Adipose tissue (tissue), 3 donors: ENCODE results near the gene ZNF599. TPM values are rescaled to one million over a fixed set of nuclear protein-coding genes. Genes with fewer than 3 reads are reported as not detected.

Source experiments
- H3K27ac ChIP-seq: one replicate; pipeline ENCODE4 v1.5.1; 2013; ENCODE audit warnings: low read depth, low read length
- WGBS, 3 donors: extraction: QIAGEN DNeasy Blood & Tissue Kit; methylation state at CpG; one replicate each; pipeline ENCODE4 v1.1.7; 2013; 5-methylcytosine and 5-hydroxymethylcytosine counted together
- polyA plus RNA-seq, 3 donors: library from polyadenylated mRNA; stranded (reverse); fragments of 200-250 nt; gene quantifications; one replicate each; pipeline ENCODE4 v1.2.3, GENCODE V29; 2013
- donor health status: healthy with polysubstance abuse.
- donor health status: Bipolar disorder and iron deficiency.
- donor health status: healthy.

ZNF599 gene
- polyA plus RNA-seq, 3 donors: 2.9 to 6.0 (median 3.2) TPM

DNA sequence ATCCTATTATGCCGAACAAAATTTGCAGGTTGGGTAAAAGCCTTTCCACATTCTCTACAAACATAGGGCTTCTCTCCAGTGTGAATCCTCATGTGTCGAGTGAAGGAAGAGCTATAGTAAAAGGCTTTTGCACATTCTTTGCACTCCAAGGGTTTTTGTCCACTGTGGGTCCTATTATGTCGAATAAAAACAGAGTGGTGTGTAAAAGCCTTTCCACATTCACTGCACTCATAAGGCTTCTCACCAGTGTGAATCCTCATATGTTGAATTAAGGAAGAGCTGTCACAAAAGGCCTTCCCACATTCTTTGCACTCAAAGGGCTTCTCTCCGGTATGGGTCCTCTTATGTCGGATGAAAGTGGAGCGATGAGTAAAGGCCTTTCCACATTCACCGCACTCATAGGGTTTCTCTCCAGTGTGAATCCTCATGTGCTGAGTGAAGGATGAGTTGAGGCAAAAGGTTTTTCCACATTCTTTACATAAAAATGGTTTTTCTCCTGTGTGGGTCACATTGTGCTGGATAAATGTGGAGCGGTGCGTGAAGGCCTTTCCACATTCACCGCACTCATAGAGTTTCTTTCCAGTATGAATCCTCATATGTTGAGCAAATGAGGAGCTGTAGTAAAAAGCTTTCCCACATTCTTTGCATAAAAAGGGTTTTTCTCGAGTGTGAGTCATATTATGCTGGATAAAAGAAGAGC is 13.6 kb downstream of the ZNF599 start:
- WGBS, 3 donors: 96 to 97% (median 96%) methylated on average over 11 of the region's 11 CpGs
- no peak overlapping the region for H3K27ac ChIP-seq

DNA sequence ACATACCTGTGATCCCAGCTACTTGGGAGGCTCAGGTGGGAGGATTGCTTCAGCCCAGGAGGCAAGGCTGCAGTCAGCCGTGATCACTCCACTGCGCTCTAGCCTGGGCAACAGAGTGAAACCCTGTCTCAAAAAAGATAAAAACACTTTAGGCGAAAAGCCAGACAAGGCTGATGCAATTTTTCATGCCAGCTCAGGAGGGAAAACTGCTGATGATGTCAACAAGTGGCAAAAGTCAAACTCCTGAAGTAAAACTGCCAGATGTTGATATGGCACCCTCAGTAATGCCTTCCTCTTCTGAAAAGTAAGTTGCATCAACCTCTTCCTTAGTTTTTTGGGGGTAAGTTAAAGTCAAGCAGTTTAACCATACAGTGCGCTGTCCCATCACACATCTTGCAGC is 15.6 kb downstream of the ZNF599 start:
- 91 to 94% (median 94%) methylated on average over 4 of the region's 4 CpGs for WGBS, 3 donors
- H3K27ac ChIP-seq: no peak overlapping the region

DNA sequence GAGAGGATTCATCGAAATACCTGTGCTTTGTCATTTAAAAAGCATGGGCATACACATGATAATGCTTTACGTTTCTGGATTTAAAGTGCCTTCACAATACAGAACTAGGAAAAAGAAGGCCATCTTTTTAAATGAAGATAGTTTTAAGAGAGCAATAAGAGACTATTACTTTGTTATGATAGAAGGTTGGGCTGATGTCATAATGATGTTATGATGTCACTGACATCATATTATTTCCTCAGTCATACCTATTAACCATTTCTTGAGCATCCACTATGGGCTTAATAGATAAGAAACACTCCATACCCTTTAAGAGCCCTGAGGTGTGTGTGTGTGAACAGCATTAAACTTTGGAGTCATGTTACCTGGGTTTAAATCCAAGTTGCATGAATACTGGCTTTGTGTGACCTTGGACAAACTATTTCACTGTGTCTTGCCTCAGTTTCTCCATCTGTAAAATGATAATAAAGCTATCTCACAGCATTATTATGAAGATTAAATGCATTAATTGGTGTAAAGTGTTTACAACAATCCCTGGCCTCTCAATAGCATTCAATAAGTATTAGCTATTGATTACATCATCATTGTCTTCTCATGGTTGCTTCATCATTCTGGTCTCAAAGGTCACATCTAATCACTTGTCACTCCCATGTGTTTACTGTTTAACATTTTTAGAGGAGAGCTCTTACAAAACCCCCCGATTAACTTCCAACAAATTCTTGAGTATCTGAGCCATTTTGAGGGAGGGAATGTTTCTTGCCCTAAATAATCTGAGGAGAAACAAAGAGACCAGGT is 27.9 kb downstream of the ZNF599 start:
- 93 to 96% (median 94%) methylated on average over 3 of the region's 3 CpGs for WGBS, 3 donors
- H3K27ac ChIP-seq: no peak overlapping the region

DNA sequence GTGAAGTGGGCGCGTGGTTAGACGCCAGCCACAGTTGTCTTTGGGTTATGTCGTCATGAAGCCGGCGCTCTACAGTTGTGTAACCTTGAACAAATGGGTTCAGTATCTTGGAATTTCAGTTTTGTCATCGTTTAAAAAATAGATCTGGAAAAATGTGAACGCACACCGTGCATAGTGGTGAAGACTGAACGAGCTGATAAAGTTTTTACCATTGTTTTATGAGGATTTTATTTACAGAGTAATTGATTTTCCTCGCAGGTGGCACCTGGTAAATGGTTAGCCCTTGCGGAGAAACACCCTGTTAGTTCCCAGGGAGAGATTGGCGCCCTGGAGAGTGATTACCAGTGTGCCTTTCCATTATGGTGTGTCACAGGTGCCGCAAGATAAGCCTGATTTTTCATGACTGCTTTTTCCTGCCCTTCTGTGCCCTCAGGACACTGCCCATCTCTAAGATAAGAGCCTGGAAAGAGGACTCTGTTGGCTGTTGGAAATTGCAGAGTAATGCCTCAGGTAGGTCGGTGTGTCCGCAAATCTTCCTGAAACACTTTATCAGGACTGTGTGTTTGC is 38.4 kb downstream of the ZNF599 start:
- H3K27ac ChIP-seq: peak overlapping the region; percentile 94
- WGBS, 3 donors: 10 to 18% (median 18%) methylated on average over 16 of the region's 16 CpGs

DNA sequence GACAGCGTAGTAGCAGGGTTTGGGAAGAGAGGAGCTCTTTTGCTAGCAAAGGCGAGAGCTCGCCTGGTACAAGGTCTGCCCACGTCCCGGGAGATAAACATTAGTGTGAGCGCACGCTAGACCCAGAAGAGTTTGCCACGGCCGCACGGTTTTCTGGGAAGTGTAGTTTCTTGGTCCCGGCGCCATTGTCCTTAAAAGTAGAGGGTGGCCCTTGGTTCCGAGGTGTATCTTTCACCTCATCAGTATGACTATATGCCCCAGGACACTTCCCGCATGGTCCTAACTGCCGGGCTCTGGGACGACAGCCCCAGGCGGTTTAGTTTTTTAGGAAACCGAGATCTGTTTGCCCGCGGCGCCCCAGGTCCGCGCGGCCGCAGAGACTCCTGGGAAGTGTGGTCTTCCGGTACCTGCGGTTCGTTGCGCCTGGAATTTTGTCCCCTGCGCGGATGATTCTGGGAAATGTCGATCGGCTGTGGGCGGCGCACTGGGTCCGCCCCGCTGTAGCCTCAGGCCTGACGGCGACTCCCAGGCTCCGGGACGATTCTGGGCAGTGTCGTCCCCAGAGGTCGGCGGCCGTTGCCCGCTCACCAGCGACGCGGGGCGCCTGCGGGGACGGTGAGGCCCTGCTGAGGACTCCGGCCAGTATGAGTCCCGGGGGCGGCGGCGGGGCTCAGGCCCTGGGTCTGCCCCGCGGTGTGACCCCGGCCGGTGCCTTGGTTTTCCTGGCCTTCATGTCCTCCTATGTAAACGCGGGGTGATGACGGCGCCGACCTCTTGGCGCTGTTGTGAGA is 39.1 kb downstream of the ZNF599 start, which contains the start of gene ZNF181:
TSS of gene ZNF181 (plus strand) at position 498 of the 791 bp plus-strand sequence. CDS start 795 bp downstream, outside the sequence.
- H3K27ac ChIP-seq: peak within 1 kb of the TSS; percentile 94
- WGBS, 3 donors: 0% methylated on average over 67 of the region's 67 CpGs

DNA sequence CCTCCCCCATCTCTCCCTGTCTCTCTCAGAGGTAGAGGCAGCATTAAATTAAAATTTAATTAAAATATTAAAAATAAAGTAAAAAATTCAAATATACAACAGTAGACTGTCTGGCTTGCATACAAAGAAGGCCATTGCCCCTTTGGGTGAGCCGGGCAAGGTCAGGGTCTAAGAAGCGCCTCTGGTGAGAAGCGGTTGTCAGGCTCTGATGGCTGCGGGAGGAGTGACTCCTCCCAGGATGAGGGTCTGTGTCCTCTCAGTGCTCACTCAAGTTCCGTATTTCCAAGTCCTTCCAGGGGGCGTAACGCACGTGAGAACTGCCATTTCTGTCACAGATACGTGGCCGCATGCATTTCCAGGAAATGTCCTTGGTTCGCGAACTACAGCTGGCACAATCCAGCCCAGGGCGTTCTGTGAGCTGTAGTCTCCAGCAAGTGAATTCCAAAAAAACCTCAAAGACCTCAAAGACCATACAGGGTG is 39.7 kb downstream of the ZNF599 start:
- WGBS, 3 donors: 1% methylated on average over 13 of the region's 13 CpGs
- H3K27ac ChIP-seq: peak overlapping the region; percentile 92

DNA sequence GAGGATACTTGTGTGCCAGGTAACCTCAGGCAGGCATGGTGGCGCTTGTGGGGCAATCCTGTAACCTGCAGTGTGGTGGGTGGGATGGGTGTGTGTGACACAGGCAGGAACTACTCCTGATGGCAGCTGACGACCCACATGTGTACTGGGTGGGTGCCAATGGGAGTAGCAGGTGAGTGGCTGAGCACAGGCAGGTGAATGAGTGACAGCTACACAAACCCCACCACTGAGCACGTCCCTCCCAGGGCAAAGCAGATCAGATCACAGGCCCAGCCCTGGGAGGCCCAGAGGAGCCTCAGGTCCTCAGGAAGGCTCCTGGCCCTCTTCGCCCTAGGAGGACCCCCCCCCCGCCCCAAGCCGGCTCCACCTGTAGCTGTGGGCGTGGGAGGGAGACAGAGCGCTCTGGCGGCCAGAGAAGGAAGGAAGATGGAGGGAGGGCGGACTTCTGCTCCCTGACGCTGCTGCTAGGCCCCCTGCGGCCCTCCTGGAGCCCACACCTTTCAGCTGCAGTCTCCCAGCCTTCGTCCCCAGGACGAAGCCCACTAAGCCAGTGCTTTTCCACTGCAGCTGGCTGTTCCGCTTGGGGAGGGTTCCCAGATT is 40.3 kb downstream of the ZNF599 start:
- peak overlapping the region; percentile 92 for H3K27ac ChIP-seq
- WGBS, 3 donors: 20 to 55% (median 47%) methylated on average over 11 to 15 of the region's 15 CpGs

DNA sequence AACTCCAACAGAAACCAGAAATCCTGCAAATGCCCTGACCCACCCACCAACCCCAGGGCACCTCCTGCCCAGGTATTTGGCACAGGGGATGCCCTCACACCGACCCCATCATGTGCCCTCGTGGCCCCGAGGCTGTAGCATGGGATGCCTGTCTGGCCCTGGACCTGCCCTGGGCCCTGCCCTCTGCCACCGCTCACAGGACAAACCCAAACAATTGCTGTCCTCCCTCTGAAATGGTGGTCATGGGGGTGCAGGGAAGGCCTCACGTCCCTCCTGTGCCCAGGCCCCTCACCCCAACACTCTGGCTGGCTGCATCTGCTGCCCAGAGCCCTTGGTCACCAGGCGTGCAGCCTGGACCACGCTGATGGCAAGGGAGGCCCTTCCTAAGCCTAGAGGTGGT is 41.1 kb downstream of the ZNF599 start:
- 82 to 93% (median 88%) methylated on average over 7 of the region's 7 CpGs for WGBS, 3 donors
- no peak overlapping the region for H3K27ac ChIP-seq

DNA sequence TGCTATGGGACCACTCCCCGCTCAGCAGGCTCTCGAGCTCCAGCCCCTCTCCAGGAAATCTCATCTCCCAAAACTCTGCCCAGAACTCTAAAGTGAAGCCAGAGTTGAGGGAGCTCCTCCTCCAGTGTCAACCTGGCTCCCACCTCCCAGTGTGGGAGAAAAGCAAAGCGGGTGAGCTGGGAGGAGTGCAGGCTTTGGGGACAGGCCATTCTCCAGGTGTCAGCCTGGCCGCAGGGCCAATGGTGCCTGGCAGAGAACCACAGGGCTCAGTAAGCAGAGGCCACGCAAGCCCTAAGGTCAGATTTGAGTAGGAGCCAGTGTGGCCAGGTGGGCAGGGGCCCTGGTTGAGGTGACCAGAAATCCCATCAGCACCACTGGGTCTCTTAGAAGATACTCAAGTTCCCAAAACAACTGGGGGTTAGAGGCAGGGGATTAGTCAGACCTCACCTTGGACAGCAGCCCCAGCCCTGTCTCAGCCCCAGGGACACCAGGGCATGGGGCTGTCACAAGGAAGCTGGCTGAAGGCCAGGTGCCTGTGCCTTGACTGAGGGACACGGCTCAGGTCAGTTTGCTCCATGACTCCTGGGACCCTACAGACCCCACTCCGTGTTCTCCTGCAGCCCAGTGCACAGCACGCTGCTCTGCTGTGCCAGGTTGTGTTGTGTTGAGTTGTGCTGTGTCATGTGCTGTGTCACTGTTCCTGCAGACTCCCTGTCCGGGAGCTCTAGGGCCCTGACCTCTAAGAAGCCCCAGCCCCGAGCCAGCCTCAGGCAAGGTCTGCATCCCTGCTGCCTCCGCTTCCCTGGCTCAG is 41.8 kb downstream of the ZNF599 start:
- H3K27ac ChIP-seq: no peak overlapping the region
- WGBS, 3 donors: 76 to 88% (median 86%) methylated on average over 11 of the region's 11 CpGs

DNA sequence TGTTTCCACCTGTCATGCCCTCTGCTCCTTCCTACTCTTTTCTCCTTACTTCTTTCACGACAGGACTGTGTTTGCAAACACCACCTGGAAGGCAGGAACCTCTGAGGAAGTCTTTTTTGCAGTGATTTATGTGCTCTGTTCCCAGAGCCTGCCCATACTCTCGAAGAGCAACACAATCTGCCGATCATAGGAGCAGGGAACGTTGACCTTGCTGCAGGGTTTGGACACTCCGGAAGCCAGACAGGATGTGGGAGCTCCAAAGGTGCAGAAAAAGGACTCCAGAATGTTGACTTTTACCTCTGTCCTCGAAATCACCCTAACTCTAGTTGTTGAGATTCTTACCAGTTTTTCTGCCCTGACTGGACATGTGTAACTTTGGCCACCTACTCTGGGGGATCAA is 47.6 kb downstream of the ZNF599 start:
- WGBS, 3 donors: 23 to 32% (median 27%) methylated on average over 6 of the region's 6 CpGs
- H3K27ac ChIP-seq: no peak overlapping the region

DNA sequence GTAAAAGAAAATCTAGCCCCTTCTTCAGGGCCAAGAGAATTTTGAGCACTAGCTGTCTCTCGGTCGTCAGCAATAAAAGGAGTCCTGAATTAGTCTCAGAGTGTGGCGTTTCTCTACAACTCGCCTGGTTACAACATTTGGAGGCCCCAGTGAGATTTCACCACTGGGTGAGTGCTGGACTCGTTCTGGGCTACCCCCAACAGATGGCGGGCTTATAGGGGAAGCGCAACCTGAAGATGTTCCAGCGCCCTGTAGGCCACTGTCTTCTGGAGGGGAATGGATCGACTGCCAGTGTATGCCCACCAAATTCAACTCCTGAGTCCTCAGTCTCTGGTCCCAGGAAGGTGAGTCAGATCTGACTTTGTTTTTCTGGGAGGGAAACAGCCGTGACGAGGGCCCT is 50.7 kb downstream of the ZNF599 start:
- 49 to 71% (median 58%) methylated on average over 11 of the region's 11 CpGs for WGBS, 3 donors
- no peak overlapping the region for H3K27ac ChIP-seq

DNA sequence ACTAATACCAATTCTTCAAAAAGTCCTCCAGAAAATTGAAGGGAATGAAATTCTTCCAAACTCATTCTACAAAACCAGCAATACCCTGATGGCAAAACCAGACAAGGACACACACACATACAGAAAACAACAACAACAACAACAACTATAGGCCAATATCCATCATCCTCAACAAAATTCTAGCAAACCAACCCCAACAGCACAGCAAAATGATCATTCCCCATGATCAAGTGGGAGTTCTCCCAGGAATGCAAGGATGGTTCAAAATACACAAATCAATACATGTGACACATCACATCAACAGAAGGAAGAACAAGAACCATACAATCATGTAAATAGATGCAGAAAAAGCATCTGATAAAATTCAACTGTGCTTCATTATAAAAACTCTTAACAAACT is 57.7 kb downstream of the ZNF599 start:
- no peak overlapping the region for H3K27ac ChIP-seq

DNA sequence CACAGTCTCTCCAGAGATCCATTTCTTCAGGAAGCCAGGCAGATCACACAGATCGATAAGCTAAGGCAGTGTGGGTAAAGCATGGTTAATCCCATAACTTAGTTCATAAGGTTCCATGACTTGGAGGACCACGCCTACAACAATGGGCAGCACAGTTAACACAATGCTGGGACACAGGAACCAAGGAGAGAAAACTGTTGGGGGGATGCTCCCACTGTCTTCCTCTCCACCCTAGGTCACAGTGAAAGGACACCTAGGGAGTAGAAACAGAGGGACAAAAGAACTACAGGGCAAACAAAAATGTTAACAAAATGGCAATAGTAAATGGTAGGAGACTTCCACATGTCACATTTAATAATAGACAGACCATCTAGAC is 59.8 kb downstream of the ZNF599 start:
- H3K27ac ChIP-seq: no peak overlapping the region
- 83 to 85% (median 85%) methylated on average over 2 of the region's 2 CpGs for WGBS, 3 donors

DNA sequence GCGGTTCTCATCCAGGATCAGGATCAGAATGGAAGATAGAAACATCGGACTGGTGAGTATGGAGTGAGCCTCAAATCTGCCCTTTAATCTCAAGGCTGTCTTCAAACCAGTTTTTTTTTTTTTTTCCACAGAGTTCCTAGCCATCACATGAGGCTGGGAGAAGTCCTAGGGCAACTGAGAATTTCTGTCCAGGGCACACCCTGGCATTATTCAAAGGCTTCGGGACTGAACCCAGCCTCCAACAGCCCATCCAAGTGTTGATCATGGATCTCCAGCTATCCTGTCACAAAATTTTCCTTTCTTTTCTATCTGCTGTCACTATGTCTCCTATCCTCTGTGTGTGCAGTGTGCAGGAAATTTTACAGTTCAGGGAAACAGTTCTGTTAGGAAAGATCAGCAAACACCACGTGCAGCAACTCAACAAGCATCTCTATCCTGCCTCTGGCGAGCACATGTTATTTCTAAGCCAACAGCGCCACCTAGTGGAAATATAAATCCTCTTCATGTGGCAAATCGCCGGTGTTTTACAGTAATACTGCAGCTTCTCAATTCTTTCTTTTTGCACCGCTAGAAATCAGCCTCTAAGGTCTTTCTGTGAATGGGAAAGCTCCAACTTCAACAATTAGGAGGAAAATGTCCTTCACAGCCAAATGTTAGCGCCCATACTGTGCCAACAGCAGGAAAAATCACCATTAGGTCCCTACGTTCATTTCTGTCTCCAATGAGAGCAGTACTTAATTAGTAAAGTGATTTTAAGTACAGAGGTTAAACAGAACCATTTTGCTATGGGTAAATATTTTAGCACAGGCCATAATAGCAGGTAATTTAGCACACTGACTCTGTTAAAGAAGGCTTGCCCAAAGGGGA is 60.4 kb downstream of the ZNF599 start:
- WGBS, 3 donors: 34% methylated on average over 11 of the region's 11 CpGs
- no peak overlapping the region for H3K27ac ChIP-seq

DNA sequence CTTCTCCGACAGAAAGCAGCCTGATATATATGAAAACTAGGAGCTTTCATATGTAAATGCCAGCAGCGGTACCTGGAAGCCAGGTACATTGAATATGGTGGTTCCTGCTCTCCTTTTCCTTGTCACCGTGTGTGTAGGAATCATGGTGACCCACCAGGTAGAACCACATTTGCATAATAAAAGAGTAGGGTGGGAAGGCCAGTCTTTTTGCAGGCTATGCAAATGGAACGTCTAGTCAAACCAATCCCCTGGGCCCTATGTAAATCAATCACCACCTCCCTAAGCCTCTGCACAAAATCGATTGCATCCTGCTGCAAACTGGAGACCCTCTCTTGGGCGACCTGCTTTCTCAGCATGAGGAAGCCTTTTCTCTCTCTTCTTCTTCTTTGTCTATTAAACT is 61.1 kb downstream of the ZNF599 start:
- 63 to 79% (median 71%) methylated on average over 6 of the region's 6 CpGs for WGBS, 3 donors
- H3K27ac ChIP-seq: no peak overlapping the region
